Neural progenitor cell (in vitro differentiated cells): ENCODE data around the gene LIN7B. TPM values are rescaled to one million over a fixed set of nuclear protein-coding genes. Genes with fewer than 3 reads are reported as not detected.
"Not testable (repeated sequence)": the region's sequence is repeated elsewhere in the genome, so short reads cannot be mapped to it uniquely, and the experiment has no call there.

Source experiments
- DNase-seq: peaks from one replicate; pipeline ENCODE4 v3.0.0-alpha.2; 2016; ENCODE audit warnings: low spot score
- H2AFZ ChIP-seq: fragments of 200-600 bp; sonication (generic); replicated peaks from 2 replicates; pipeline ENCODE4 v1.6.1; 2016; ENCODE audit warnings: antibody characterized with exemption
- H3F3A ChIP-seq: fragments of 200-600 bp; sonication (generic); 2 replicates; pipeline ENCODE4 v1.6.1; 2016; ENCODE audit warnings: antibody characterized with exemption, low read depth
- H3K27ac ChIP-seq: fragments of 200-600 bp; sonication (generic); 2 replicates; pipeline ENCODE4 v1.5.1; 2016; ENCODE audit warnings: mild to moderate bottlenecking
- H3K27me3 ChIP-seq: fragments of 200-600 bp; sonication (generic); 2 replicates; pipeline ENCODE4 v1.6.1; 2016; ENCODE audit warnings: mild to moderate bottlenecking, moderate library complexity
- H3K36me3 ChIP-seq: fragments of 200-600 bp; sonication (generic); 2 replicates; pipeline ENCODE4 v1.5.1; 2016
- H3K4me1 ChIP-seq: fragments of 200-600 bp; sonication (generic); 2 replicates; pipeline ENCODE4 v1.6.1; 2016; ENCODE audit warnings: mixed run types
- H3K4me2 ChIP-seq: fragments of 200-600 bp; sonication (generic); 2 replicates; pipeline ENCODE4 v1.6.1; 2016
- H3K4me3 ChIP-seq: fragments of 200-600 bp; sonication (generic); 2 replicates; pipeline ENCODE4 v1.5.1; 2016
- H3K79me2 ChIP-seq: fragments of 200-600 bp; sonication (generic); 2 replicates; pipeline ENCODE4 v1.6.1; 2016; ENCODE audit warnings: low read depth
- H3K9ac ChIP-seq: fragments of 200-600 bp; sonication (generic); 2 replicates; pipeline ENCODE4 v1.6.1; 2016
- H3K9me3 ChIP-seq: fragments of 200-600 bp; sonication (generic); 2 replicates; pipeline ENCODE4 v1.5.1; 2016; ENCODE audit warnings: low read depth
- H4K20me1 ChIP-seq: fragments of 200-600 bp; sonication (generic); 2 replicates; pipeline ENCODE4 v1.6.1; 2016; ENCODE audit warnings: low read depth
- H3K27ac Mint-ChIP-seq: 3 replicates; pipeline ENCODE4 v1.8.0; 2021; ENCODE audit warnings: mixed read lengths
- H3K27me3 Mint-ChIP-seq: 2 replicates; pipeline ENCODE4 v1.8.0; 2022; ENCODE audit warnings: low read depth, mild to moderate bottlenecking, inconsistent platforms, moderate library complexity, mixed read lengths; ENCODE audit not compliant: insufficient read depth
- H3K36me3 Mint-ChIP-seq: 3 replicates; pipeline ENCODE4 v1.8.0; 2021; ENCODE audit warnings: mixed read lengths
- H3K4me1 Mint-ChIP-seq: 3 replicates; pipeline ENCODE4 v1.8.0; 2021; ENCODE audit warnings: mixed read lengths
- H3K4me3 Mint-ChIP-seq: 3 replicates; pipeline ENCODE4 v1.8.0; 2021; ENCODE audit warnings: mild to moderate bottlenecking, moderate library complexity, mixed read lengths
- H3K9me3 Mint-ChIP-seq: 3 replicates; pipeline ENCODE4 v1.8.0; 2020; ENCODE audit warnings: mixed read lengths
- EZH2 ChIP-seq: fragments of 200-600 bp; sonication (generic); IDR thresholded peaks from 2 replicates; pipeline ENCODE4 v1.6.1; 2017; ENCODE audit warnings: antibody characterized with exemption, mild to moderate bottlenecking, moderate library complexity
- EZH2phosphoT487 ChIP-seq: fragments of 200-600 bp; sonication (generic); IDR thresholded peaks from 2 replicates; pipeline ENCODE4 v1.6.1; 2017; ENCODE audit warnings: antibody characterized with exemption
- total RNA-seq: library from RNA; depleted of rRNA; stranded (reverse); fragments of >200 nt; gene quantifications from 2 replicates; pipeline ENCODE4 v1.2.3, GENCODE V29; 2015; ENCODE audit warnings: low replicate concordance
- TF ChIP-seq, protein P1 (sequence below): fragments of 200-600 bp; sonication (generic); IDR thresholded peaks from 2 replicates; pipeline ENCODE4 v1.5.1; 2017; ENCODE audit warnings: antibody characterized with exemption, mild to moderate bottlenecking

The LIN7B gene
- total RNA-seq, 1 donor from 2014 or later, result 9.7 TPM

GRCh38 chr19:49142866-49143335 lies 28.7 kb downstream of the LIN7B start:
- Mint-ChIP-seq H3K27me3 (peaks cover 9% of the 10 kb centered on the region), H3K4me1 (peaks cover 31% of the 10 kb centered on the region), H3K36me3 (no peaks in the 10 kb centered on the region), H3K27ac (peak overlapping the region; percentile 10), H3K4me3 (peak overlapping the region; percentile 89), H3K9me3 (no peaks in the 10 kb centered on the region)
- TF ChIP-seq EZH2, result no peak
- Histone ChIP-seq H3K9ac (no peak overlapping the region), H3K27me3 (no peaks in the 10 kb centered on the region), H3K79me2 (no peaks in the 10 kb centered on the region), H3K36me3 (no peaks in the 10 kb centered on the region), H3K27ac (no peak overlapping the region), H3K4me2 (peak overlapping the region; percentile 95), H4K20me1 (no peaks in the 10 kb centered on the region), H3K9me3 (no peaks in the 10 kb centered on the region), H3K4me1 (peaks cover 9% of the 10 kb centered on the region), H3K4me3 (peak overlapping the region; percentile 68), H2AFZ (peak overlapping the region; percentile 78), H3F3A (peaks cover 24% of the 10 kb centered on the region)
- peak; percentile 98 for DNase-seq

- Mint-ChIP-seq H3K27ac (peak overlapping the region; percentile 95), H3K27me3 (peaks cover 3% of the 10 kb centered on the region), H3K36me3 (no peaks in the 10 kb centered on the region), H3K4me3 (peak overlapping the region; percentile 82), H3K4me1 (peaks cover 38% of the 10 kb centered on the region), H3K9me3 (no peaks in the 10 kb centered on the region)
- peak overlapping the region; percentile 38 for H3K4me3 ChIP-seq
- H3F3A ChIP-seq, result peaks cover 47% of the 10 kb centered on the region
- H3K9ac ChIP-seq, result no peak overlapping the region
- H3K36me3 ChIP-seq, result no peaks in the 10 kb centered on the region
- peak; percentile 98 for DNase-seq
- no peaks in the 10 kb centered on the region for H3K79me2 ChIP-seq
- no peaks in the 10 kb centered on the region for H3K9me3 ChIP-seq
- peaks cover 6% of the 10 kb centered on the region for H4K20me1 ChIP-seq
- peaks cover 2% of the 10 kb centered on the region for H3K27me3 ChIP-seq
- peak overlapping the region; percentile 81 for H2AFZ ChIP-seq
- TF ChIP-seq EZH2 (no peak), EZH2phosphoT487 (peak; percentile 28)
- TF ChIP-seq, protein P1, sequence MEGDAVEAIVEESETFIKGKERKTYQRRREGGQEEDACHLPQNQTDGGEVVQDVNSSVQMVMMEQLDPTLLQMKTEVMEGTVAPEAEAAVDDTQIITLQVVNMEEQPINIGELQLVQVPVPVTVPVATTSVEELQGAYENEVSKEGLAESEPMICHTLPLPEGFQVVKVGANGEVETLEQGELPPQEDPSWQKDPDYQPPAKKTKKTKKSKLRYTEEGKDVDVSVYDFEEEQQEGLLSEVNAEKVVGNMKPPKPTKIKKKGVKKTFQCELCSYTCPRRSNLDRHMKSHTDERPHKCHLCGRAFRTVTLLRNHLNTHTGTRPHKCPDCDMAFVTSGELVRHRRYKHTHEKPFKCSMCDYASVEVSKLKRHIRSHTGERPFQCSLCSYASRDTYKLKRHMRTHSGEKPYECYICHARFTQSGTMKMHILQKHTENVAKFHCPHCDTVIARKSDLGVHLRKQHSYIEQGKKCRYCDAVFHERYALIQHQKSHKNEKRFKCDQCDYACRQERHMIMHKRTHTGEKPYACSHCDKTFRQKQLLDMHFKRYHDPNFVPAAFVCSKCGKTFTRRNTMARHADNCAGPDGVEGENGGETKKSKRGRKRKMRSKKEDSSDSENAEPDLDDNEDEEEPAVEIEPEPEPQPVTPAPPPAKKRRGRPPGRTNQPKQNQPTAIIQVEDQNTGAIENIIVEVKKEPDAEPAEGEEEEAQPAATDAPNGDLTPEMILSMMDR, result peak; percentile 94
- peak overlapping the region; percentile 59 for H3K4me2 ChIP-seq
- no peak overlapping the region for H3K27ac ChIP-seq
- peaks cover 16% of the 10 kb centered on the region for H3K4me1 ChIP-seq
These were observed 31.6 kb downstream of the LIN7B start for GRCh38 chr19:49145573-49146407.

DNA sequence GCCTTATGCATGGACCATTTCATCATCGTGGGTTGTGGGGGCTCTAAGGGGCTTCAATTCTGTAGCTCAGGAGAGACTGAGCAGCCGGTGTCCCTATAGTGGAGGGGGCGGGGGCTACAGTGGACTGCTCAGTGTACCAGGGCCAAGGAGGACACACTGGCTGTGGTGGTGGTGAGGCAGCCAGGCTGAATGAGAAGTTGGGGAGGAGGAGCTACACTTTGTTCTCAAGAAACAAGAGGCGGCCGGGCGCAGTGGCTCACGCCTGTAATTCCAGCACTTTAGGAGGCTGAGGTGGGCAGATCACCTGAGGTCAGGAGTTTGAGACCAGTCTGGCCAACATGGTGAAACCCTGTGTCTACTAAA lies 32.2 kb downstream of the LIN7B start:
- peaks cover 16% of the 10 kb centered on the region for H3K4me1 ChIP-seq
- H3K79me2 ChIP-seq, H3K9me3 ChIP-seq, H3K27ac ChIP-seq, H3K27me3 Mint-ChIP-seq, H3K36me3 Mint-ChIP-seq, H3K27me3 ChIP-seq, H4K20me1 ChIP-seq, H3K9me3 Mint-ChIP-seq, H3K36me3 ChIP-seq, H3K9ac ChIP-seq: not testable (repeated sequence)
- Mint-ChIP-seq H3K4me1 (peaks cover 41% of the 10 kb centered on the region), H3K4me3 (peak overlapping the region; percentile 82), H3K27ac (peak overlapping the region; percentile 46)
- peak overlapping the region; percentile 59 for H3K4me2 ChIP-seq
- peak; percentile 86 for DNase-seq
- peak overlapping the region; percentile 28 for H2AFZ ChIP-seq
- peak overlapping the region; percentile 38 for H3K4me3 ChIP-seq
- peaks cover 53% of the 10 kb centered on the region for H3F3A ChIP-seq

- H3K36me3 Mint-ChIP-seq, result no peaks in the 10 kb centered on the region
- no peaks in the 10 kb centered on the region for H3K9me3 Mint-ChIP-seq
- DNase-seq, result no peak
- no peak overlapping the region for H3K27ac Mint-ChIP-seq
- H3K4me3 Mint-ChIP-seq, result peak overlapping the region; percentile 96
- Histone ChIP-seq H3K36me3 (no peaks in the 10 kb centered on the region), H3K4me1 (peaks cover 16% of the 10 kb centered on the region), H2AFZ (peak overlapping the region; percentile 68), H3K27me3 (peaks cover 26% of the 10 kb centered on the region), H3F3A (peaks cover 62% of the 10 kb centered on the region), H3K79me2 (no peaks in the 10 kb centered on the region), H3K4me2 (peak overlapping the region; percentile 89), H3K4me3 (peak overlapping the region; percentile 67), H3K27ac (no peak overlapping the region), H4K20me1 (peaks cover 6% of the 10 kb centered on the region), H3K9ac (no peak overlapping the region), H3K9me3 (no peaks in the 10 kb centered on the region)
- H3K4me1 Mint-ChIP-seq, result peaks cover 37% of the 10 kb centered on the region
- no peaks in the 10 kb centered on the region for H3K27me3 Mint-ChIP-seq
- TF ChIP-seq EZH2phosphoT487 (no peak), EZH2 (no peak)
- TF ChIP-seq, protein P1, result no peak
These were observed 34.0 kb downstream of the LIN7B start for GRCh38 chr19:49148044-49148682.
